Liver (tissue), 3 donors: ENCODE results near the gene HOPX.

ENCODE experiments used
- SP1 ChIP-seq: IDR thresholded peaks from 2 replicates; pipeline ENCODE4 v1.6.1; 2018; ENCODE audit warnings: antibody characterized with exemption, mild to moderate bottlenecking
- YY1 ChIP-seq: IDR thresholded peaks from 2 replicates; pipeline ENCODE4 v1.6.1; 2016; ENCODE audit warnings: antibody characterized with exemption, mild to moderate bottlenecking
- TF ChIP-seq, protein P1 (sequence below): IDR thresholded peaks from 2 replicates; pipeline ENCODE4 v1.6.1; 2016; ENCODE audit warnings: antibody characterized with exemption
- TF ChIP-seq, protein P2 (sequence below): fragments of 150-350 bp; IDR thresholded peaks from 2 replicates; pipeline ENCODE4 v1.5.1; 2017; ENCODE audit warnings: improper control_type of control experiment, low read depth, low read length; ENCODE audit not compliant: missing input control
- donor health status: healthy.
- donor health status: healthy.

DNA sequence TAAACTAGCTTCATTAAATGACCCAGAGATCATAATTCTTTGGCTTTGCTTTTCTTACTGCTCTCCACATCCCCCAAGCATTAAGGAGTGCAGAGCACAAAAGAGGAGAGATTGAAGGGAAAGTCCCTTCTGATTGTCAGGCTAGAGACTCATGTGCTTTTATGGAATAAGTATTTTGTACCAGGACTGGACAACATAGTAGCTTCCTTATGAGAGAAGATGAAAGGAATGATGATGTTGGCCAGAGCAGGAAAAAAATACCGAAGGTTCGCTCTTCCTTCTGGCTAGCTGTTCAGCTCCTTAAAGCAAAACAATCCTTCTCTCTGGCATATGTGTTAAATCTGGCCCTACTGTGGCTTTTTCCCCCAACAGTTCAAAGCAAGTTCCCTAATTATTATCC is 53.1 kb downstream of the HOPX start:
- TF ChIP-seq SP1 (no peak), YY1 (no peak)
- TF ChIP-seq, protein P1, sequence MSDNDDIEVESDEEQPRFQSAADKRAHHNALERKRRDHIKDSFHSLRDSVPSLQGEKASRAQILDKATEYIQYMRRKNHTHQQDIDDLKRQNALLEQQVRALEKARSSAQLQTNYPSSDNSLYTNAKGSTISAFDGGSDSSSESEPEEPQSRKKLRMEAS: no peak
- TF ChIP-seq, protein P2, sequence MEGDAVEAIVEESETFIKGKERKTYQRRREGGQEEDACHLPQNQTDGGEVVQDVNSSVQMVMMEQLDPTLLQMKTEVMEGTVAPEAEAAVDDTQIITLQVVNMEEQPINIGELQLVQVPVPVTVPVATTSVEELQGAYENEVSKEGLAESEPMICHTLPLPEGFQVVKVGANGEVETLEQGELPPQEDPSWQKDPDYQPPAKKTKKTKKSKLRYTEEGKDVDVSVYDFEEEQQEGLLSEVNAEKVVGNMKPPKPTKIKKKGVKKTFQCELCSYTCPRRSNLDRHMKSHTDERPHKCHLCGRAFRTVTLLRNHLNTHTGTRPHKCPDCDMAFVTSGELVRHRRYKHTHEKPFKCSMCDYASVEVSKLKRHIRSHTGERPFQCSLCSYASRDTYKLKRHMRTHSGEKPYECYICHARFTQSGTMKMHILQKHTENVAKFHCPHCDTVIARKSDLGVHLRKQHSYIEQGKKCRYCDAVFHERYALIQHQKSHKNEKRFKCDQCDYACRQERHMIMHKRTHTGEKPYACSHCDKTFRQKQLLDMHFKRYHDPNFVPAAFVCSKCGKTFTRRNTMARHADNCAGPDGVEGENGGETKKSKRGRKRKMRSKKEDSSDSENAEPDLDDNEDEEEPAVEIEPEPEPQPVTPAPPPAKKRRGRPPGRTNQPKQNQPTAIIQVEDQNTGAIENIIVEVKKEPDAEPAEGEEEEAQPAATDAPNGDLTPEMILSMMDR: no peak
